Bronchial epithelial cell (primary cell): ENCODE results near the gene CALD1. TPM values are rescaled to one million over a fixed set of nuclear protein-coding genes. Genes with fewer than 3 reads are reported as not detected.

ENCODE experiments used
- DNase-seq: peaks from one replicate; pipeline ENCODE4 v3.0.0-alpha.2; 2010; ENCODE audit warnings: low read depth
- FAIRE-seq: peaks from 2 replicates; lab custom pipeline; 2011; peaks lifted over from hg19 to GRCh38; lab: Jason Lieb, UNC
- H3K27me3 ChIP-seq: 2 replicates; pipeline ENCODE4 v1.5.1; 2011; ENCODE audit warnings: low read length; ENCODE audit not compliant: control insufficient read depth, insufficient read depth
- H3K36me3 ChIP-seq: 2 replicates; pipeline ENCODE4 v1.5.1; 2011; ENCODE audit warnings: low read length; ENCODE audit not compliant: control insufficient read depth, insufficient read depth
- H3K4me3 ChIP-seq: 2 replicates; pipeline ENCODE4 v1.5.1; 2011; ENCODE audit warnings: mild to moderate bottlenecking, low read depth, low read length, control low read depth
- total RNA-seq: library from RNA; depleted of rRNA; stranded (reverse); fragments of >200 nt; gene quantifications from 2 replicates; pipeline ENCODE4 v1.2.1, GENCODE V29; 2014
- TF ChIP-seq, protein P1 (sequence below): IDR thresholded peaks from 2 replicates; pipeline ENCODE4 v1.5.1; 2011; ENCODE audit warnings: mild to moderate bottlenecking, moderate library complexity, low read length, control low read depth, inconsistent platforms; ENCODE audit not compliant: insufficient read depth, severe bottlenecking

The CALD1 gene
- total RNA-seq, 1 donor from 2014 or later: 71.3 TPM

DNA sequence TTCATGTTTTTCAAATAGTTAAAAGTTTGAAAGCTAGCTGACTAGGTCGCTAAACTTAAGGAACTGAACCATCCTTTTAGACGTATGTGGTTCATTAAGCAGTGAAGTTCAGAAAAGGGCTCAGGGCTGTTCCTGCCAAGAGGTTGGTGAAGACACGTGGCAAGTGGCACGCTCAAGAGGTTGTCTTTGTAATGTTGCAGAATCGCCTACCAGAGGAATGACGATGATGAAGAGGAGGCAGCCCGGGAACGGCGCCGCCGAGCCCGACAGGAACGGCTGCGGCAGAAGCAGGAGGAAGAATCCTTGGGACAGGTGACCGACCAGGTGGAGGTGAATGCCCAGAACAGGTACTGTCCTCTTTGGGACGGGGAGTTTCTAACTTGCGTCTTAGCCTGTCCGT, 149.1 kb downstream of the CALD1 start:
- DNase-seq (no peak), FAIRE-seq (no peak)
- Histone ChIP-seq H3K27me3 (no peaks in the 10 kb centered on the region), H3K36me3 (peaks cover 10% of the 10 kb centered on the region), H3K4me3 (no peak overlapping the region)
- TF ChIP-seq, protein P1, sequence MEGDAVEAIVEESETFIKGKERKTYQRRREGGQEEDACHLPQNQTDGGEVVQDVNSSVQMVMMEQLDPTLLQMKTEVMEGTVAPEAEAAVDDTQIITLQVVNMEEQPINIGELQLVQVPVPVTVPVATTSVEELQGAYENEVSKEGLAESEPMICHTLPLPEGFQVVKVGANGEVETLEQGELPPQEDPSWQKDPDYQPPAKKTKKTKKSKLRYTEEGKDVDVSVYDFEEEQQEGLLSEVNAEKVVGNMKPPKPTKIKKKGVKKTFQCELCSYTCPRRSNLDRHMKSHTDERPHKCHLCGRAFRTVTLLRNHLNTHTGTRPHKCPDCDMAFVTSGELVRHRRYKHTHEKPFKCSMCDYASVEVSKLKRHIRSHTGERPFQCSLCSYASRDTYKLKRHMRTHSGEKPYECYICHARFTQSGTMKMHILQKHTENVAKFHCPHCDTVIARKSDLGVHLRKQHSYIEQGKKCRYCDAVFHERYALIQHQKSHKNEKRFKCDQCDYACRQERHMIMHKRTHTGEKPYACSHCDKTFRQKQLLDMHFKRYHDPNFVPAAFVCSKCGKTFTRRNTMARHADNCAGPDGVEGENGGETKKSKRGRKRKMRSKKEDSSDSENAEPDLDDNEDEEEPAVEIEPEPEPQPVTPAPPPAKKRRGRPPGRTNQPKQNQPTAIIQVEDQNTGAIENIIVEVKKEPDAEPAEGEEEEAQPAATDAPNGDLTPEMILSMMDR: no peak

DNA sequence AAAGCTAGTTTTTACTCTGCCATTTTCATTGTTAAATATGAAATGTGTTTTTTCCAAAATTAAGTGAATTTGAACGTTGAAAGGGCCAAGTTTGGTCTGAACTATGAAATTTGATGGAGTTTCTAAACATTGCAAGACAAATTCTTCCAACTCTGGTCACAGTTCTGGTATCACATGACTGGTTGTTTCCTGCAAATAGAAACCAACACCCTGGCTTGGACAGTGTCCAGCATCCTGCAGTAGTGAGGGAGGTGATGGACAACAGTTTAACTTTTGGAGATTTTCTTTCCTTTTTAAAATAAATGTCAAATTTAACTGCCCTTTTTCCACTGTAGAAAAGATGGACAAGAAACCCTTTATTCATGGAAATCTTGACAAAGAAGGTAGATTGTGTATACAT, 152.1 kb downstream of the CALD1 start:
- no peak for FAIRE-seq
- peaks cover 14% of the 10 kb centered on the region for H3K36me3 ChIP-seq
- no peaks in the 10 kb centered on the region for H3K27me3 ChIP-seq
- TF ChIP-seq, protein P1: no peak
- DNase-seq: no peak
- H3K4me3 ChIP-seq: no peak overlapping the region

DNA sequence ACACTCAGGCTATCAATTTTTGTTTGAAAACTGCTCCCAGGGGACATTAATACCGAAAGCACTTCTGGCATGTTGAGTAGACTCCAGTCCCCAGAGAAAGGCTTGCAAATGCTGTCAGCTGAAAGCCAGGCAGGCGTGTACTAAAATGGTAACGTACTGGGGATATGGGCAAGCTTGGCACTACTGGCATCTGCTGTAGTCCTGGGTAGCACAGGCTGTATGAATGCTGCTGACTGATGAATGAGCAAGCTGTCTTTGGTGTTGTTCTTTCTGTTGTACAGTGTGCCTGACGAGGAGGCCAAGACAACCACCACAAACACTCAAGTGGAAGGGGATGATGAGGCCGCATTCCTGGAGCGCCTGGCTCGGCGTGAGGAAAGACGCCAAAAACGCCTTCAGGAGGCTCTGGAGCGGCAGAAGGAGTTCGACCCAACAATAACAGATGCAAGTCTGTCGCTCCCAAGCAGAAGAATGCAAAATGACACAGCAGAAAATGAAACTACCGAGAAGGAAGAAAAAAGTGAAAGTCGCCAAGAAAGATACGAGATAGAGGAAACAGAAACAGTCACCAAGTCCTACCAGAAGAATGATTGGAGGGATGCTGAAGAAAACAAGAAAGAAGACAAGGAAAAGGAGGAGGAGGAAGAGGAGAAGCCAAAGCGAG, 153.4 kb downstream of the CALD1 start:
- FAIRE-seq: no peak
- Histone ChIP-seq H3K27me3 (no peaks in the 10 kb centered on the region), H3K4me3 (no peak overlapping the region), H3K36me3 (peaks cover 14% of the 10 kb centered on the region)
- TF ChIP-seq, protein P1: no peak
- DNase-seq: no peak

DNA sequence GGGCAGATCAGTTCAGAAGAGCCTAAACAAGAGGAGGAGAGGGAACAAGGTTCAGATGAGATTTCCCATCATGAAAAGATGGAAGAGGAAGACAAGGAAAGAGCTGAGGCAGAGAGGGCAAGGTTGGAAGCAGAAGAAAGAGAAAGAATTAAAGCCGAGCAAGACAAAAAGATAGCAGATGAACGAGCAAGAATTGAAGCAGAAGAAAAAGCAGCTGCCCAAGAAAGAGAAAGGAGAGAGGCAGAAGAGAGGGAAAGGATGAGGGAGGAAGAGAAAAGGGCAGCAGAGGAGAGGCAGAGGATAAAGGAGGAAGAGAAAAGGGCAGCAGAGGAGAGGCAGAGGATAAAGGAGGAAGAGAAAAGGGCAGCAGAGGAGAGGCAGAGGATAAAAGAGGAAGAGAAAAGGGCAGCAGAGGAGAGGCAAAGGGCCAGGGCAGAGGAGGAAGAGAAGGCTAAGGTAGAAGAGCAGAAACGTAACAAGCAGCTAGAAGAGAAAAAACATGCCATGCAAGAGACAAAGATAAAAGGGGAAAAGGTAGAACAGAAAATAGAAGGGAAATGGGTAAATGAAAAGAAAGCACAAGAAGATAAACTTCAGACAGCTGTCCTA, 154.1 kb downstream of the CALD1 start:
- TF ChIP-seq, protein P1: no peak
- FAIRE-seq: no peak
- DNase-seq: no peak
- Histone ChIP-seq H3K36me3 (peaks cover 14% of the 10 kb centered on the region), H3K27me3 (no peaks in the 10 kb centered on the region), H3K4me3 (no peak overlapping the region)

DNA sequence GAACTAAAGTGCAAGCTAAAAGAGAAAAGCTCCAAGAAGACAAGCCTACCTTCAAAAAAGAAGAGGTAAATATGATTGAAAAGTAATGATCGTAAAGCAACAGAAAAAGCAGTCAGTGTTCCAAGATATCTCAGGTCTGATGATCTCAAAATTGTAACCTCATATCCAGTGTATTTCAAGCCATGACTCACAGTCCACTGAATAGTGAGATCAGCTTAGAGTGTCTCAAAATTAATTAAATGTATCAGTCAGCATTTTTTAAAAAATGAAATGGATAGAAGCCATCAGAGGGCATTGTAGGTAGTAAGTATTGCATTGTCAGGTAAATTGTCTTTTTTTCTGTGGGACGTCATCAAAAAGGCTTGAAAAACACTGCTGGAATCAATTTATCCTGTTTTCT, 156.3 kb downstream of the CALD1 start:
- FAIRE-seq (no peak), DNase-seq (peak; percentile 39)
- Histone ChIP-seq H3K36me3 (peaks cover 8% of the 10 kb centered on the region), H3K27me3 (no peaks in the 10 kb centered on the region), H3K4me3 (no peak overlapping the region)
- TF ChIP-seq, protein P1: no peak
